ENCODE measurements around the gene TULP4. TPM values are rescaled to one million over a fixed set of nuclear protein-coding genes. Genes with fewer than 3 reads are reported as not detected.
"Not testable (repeated sequence)": the region's sequence is repeated elsewhere in the genome, so short reads cannot be mapped to it uniquely, and the experiment has no call there.

Gene TULP4
- total RNA-seq, 1 experiment from 2014 or later = 31.1 TPM

- no peak for DNase-seq (ENCODE audit: low spot score)
Measured at GRCh38 chr6:158464483-158464882, 152.2 kb downstream of the TULP4 start.

GRCh38 chr6:158465257-158465656, 153.0 kb downstream of the TULP4 start:
- DNase-seq (ENCODE audit: low spot score) = no peak

DNA sequence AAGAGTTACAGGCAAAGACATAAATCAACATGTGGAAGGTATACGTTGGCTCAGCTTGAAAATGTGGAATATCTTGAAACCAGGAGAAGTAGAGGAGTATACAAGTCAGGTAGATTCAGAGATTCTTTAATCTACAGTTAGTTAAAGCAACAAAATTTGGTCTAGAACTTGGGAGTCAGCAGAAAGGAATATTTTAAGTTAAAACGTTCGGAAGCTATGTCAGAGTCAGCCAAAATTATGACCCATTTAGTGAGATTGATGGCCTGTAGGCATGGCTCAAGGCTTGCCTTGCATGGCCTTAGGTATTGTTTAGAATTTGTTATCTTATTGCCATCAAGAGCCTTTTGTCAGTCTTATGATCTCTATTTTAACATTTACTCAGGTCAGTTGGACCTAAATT, 153.5 kb downstream of the TULP4 start:
- no peak for DNase-seq (ENCODE audit: low spot score)

DNA sequence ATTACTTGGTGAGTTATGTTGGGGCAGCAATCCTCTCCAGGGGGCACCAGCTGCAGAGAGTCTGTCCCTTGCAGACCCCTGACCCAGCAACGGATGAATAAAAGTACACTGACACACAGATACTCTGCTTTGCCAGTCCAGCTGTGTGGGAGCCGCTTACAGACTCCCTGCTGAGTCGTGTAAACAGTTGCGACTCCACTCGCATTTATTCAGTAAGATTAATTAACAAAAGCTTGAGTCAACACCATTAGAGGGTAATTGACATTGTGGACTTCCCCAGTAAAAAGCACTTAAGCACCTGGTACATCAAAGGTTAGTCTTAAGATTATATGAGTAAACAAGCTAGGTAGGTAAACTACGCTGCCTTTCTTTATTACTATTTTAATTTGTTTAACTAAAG, 155.7 kb downstream of the TULP4 start:
- DNase-seq (ENCODE audit: low spot score) = no peak

GRCh38 chr6:158468666-158469065, 156.4 kb downstream of the TULP4 start:
- DNase-seq (ENCODE audit: low spot score) = no peak

DNA sequence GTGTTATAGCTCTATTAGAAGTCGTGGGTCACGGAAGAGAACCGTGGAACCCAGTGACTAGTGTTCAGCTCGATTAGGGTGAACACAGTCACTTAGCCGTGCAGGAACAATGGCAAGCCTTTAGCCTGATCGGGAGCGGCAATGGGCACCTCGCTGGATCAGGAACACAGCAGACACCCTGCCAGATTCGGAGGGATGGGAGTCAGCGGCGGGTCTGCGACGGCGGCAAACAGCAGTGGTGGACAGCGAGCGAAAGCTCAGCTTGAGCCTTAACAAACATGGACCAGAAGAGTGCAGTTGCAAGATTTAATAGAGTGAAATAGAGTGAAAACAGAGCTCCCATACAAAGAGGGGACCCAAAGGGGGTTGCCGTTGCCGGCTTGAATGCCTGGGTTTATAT, 157.8 kb downstream of the TULP4 start:
- DNase-seq (ENCODE audit: low spot score) = not testable (repeated sequence)

DNA sequence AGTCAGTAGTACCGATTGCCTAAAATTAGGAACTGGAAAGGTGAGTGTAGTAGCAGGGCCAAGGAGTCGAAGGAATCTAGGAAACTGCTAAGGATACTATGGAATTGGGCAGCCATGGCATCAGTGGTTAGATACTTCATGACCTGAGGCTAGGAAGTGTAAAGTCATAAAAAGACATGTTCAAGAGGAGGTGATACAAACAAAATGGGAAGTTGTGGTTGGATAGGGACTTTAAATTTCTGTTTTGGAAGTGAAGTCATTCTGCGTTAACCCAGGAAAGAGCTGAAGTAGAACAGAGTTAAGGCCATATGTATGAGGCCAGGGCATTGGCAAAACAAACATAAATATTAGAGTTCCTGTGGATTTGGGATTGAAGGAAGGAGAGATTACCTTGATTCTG, 159.1 kb downstream of the TULP4 start:
- no peak for DNase-seq (ENCODE audit: low spot score)

GRCh38 chr6:158472447-158472846, 160.2 kb downstream of the TULP4 start:
- peak; percentile 15 for DNase-seq (ENCODE audit: low spot score)

- DNase-seq (ENCODE audit: low spot score) = peak; percentile 74
Measured at GRCh38 chr6:158474961-158475343, 162.7 kb downstream of the TULP4 start.

DNA sequence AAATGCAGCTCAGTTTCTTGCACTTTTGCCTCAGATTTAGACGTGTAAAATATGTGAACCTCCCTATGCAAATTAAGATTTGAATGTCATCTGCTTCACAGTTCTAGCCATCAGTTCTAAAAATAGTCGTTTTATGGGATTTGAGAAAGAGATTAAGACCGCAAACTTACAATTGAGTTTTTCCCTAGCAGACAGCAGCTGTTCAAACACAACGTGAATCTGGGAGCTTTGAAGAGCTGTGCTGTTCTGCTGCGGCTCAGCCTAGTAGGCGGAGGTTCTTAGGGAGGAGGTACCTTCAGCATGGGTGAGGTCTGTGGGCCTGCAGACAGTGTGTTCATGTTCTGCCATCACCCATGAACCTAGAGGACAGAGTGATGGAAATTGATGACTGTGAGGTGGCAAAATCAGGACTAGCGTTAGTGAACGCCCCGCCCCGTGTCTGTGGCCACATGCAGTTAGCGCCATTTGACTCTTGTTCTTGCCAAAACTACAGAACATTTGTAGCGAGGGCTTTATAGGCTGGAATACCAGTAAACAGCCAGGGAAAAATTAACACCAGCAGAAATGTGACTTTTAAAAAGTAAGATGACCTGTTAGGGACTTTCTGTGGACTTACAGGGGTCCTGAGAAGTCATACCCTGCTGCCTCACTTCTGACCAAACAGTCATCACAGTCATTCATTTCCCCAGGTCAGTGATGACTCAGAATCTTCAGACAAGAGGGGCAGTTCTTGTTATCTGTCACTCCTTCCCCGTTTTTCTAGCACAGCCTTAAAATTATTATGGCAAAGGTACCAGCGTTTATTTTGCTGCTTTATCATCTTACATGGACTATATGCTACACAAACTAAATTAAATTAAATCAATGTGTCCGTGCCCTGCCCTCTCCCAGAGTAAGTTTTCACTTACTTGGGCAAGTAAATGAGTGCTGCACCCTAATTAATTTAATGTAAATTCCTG, 163.4 kb downstream of the TULP4 start:
- DNase-seq (ENCODE audit: low spot score) = peak; percentile 79

GRCh38 chr6:158476389-158476788, 164.1 kb downstream of the TULP4 start:
- DNase-seq (ENCODE audit: low spot score) = no peak

DNA sequence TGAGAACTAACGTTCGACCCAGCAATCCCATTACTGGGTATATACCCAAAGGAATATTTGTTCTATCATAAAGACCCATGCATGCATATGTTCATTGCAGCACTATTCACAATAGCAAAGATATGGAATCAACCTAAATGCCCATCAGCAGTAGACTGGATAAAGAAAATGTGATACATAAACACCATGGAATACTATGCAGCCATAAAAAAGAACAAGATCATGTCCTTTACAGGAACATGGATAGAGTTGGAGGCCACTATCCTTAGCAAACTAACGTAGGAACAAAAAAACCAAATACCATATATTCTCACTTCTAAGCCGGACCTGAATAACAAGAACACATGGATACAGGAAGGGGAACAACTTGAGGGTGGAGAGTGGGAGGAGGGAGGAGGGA, 165.5 kb downstream of the TULP4 start:
- DNase-seq (ENCODE audit: low spot score) = not testable (repeated sequence)

GRCh38 chr6:158480989-158481388, 168.7 kb downstream of the TULP4 start:
- DNase-seq (ENCODE audit: low spot score) = no peak

- no peak for DNase-seq (ENCODE audit: low spot score)
Measured at GRCh38 chr6:158481690-158482473, 169.6 kb downstream of the TULP4 start.

DNA sequence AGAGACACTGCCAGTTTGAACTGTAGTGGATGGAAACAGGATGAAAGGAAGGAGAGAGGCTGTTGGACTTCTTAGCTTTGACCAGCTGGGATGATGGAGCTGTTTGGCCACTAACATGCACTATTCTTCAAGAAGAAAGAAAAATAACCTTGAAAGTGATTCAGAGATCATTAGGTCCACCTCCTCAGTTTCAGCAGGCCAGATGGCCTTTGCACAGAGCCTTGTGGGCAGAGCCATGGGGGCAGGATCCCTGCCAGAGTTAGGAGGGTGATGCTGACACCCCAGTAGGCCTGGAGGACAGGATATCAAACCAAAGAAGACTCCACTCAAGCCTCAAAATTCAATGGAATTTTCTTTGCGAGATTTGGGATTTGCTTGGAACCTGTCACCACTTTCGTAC, 173.2 kb downstream of the TULP4 start:
- DNase-seq (ENCODE audit: low spot score) = no peak

DNA sequence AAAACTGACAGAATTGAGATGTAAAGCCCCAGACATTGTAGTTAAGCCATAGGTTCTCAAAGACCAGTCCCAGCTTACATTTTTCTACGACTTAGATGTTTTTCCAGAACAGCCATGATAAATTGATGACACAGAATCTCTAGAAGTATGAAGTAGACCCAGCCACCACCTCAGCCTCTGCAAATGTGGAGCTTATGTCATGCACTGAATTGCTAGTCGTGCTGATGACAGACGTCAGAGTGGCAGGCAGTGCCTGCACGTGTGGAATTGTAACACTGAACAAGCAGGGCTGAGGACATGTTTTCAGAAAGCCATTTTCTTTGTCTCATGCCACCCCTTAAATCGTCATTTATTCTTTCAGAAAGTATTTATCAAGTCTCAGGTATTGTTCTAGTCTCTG, 175.2 kb downstream of the TULP4 start:
- no peak for DNase-seq (ENCODE audit: low spot score)

DNA sequence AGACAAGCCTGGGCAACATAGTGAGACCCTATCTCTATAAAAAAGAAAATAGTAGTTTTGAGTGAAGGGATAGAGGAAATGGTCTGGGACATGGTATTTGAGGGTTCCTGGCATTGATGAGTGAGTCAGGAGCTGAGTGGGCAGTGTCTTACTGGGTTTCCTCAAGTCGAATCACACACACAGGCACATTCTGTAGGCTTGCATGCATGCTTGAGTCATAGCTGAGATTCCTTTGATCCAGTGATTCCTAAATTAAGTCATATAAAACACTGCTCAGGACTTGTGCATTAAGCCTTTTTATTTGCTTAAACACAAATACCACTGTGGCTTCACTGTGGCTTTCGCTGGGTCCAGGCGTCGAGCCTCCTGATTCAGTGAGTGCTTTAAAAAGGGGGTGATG, 175.8 kb downstream of the TULP4 start:
- DNase-seq (ENCODE audit: low spot score) = no peak

- no peak for DNase-seq (ENCODE audit: low spot score)
Measured at GRCh38 chr6:158489441-158489840, 177.2 kb downstream of the TULP4 start.

GRCh38 chr6:158492881-158493280, 180.6 kb downstream of the TULP4 start:
- no peak for DNase-seq (ENCODE audit: low spot score)

GRCh38 chr6:158496700-158497099, 184.4 kb downstream of the TULP4 start:
- DNase-seq (ENCODE audit: low spot score) = peak; percentile 13

- no peak for DNase-seq (ENCODE audit: low spot score)
Measured at GRCh38 chr6:158497620-158498019, 185.4 kb downstream of the TULP4 start.

DNA sequence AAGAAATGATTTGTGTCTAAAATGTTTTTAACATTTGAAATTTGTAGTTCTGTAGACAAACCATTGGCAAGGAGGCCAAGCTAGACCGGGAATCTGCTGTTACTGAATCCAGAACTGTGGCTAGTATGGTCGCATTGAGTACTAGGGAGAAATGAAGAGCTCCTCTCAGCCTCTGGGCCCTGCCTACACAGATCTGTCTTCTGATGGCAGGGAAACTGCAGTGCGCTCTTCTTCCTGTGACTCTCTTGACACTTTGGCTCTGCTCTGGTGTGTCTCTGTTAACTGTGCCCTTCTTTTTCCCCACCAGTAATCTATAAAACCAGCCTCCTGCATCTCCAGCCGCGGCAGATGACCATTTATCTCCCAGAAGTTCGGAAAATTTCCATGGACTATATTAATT, 186.1 kb downstream of the TULP4 start:
- no peak for DNase-seq (ENCODE audit: low spot score)

GRCh38 chr6:158499601-158500000, 187.3 kb downstream of the TULP4 start:
- no peak for DNase-seq (ENCODE audit: low spot score)

Data from HT-29 (cell line).